CD14-positive monocyte (primary cell): ENCODE results near the gene WDFY3. TPM values are rescaled to one million over a fixed set of nuclear protein-coding genes. Genes with fewer than 3 reads are reported as not detected.
A peak's percentile ranks its signal among the peaks of the same experiment; 100 is the strongest.

Experiments
- DNase-seq, 3 donors: peaks; one replicate each; pipeline ENCODE4 v3.0.0-alpha.2; 2011 to 2022
- H2AFZ ChIP-seq: 2 replicates; pipeline ENCODE4 v1.6.0; 2012; ENCODE audit warnings: mild to moderate bottlenecking, low read depth, low read length, inconsistent platforms; ENCODE audit not compliant: insufficient read depth, poor library complexity, severe bottlenecking
- H3K27ac ChIP-seq, 2 donors: 1 replicate in 1 of 2; 2 replicates in 1 of 2; pipeline ENCODE4 v1.5.1; 2012 to 2013; ENCODE audit warnings: low read length in 2 of 2, control low read depth in 1 of 2, inconsistent platforms in 1 of 2, low read depth in 1 of 2, mild to moderate bottlenecking in 1 of 2
- H3K27me3 ChIP-seq, 2 donors: one replicate each; pipeline versions ENCODE4 v1.6.0 to v1.6.1; 2011 to 2013; ENCODE audit warnings: low read length in 2 of 2; ENCODE audit not compliant: control insufficient read depth in 2 of 2, insufficient read depth in 2 of 2
- H3K36me3 ChIP-seq, 2 donors: replicated peaks in 1 of 2; 1 replicate in 1 of 2; 2 replicates in 1 of 2; pipeline versions ENCODE4 v1.5.1 to v1.6.1; 2012 to 2013; ENCODE audit warnings: low read length in 2 of 2, control low read depth in 1 of 2, inconsistent platforms in 1 of 2, mild to moderate bottlenecking in 1 of 2; ENCODE audit not compliant: insufficient read depth in 2 of 2, control insufficient read depth in 1 of 2
- H3K4me1 ChIP-seq, 2 donors: 1 replicate in 1 of 2; 2 replicates in 1 of 2; pipeline versions ENCODE4 v1.5.1 to v1.6.1; 2012 to 2013; ENCODE audit warnings: low read length in 2 of 2, control low read depth in 1 of 2, inconsistent platforms in 1 of 2, mild to moderate bottlenecking in 1 of 2, moderate library complexity in 1 of 2; ENCODE audit not compliant: insufficient read depth in 2 of 2, control insufficient read depth in 1 of 2
- H3K4me2 ChIP-seq: replicated peaks from 2 replicates; pipeline ENCODE3; 2012; ENCODE audit warnings: low read length, moderate library complexity, mild to moderate bottlenecking; ENCODE audit not compliant: poor library complexity, severe bottlenecking; ENCODE audit errors: extremely low read depth
- H3K4me3 ChIP-seq, 3 experiments: fragments of 200-600 bp in 1 of 3; sonication (generic) in 1 of 3; replicated peaks in 1 of 3; 1 replicate in 2 of 3; 2 replicates in 1 of 3; pipeline ENCODE4 v1.5.1; 2011 to 2013; ENCODE audit warnings: low read length in 3 of 3, mild to moderate bottlenecking in 3 of 3, control low read depth in 2 of 3, low read depth in 2 of 3, inconsistent platforms in 1 of 3, moderate library complexity in 1 of 3
- H3K79me2 ChIP-seq: 2 replicates; pipeline ENCODE4 v1.6.0; 2012; ENCODE audit warnings: mild to moderate bottlenecking, control low read depth, inconsistent platforms, low read length, moderate library complexity; ENCODE audit not compliant: insufficient read depth
- H3K9ac ChIP-seq: 2 replicates; pipeline ENCODE4 v1.6.0; 2017; ENCODE audit warnings: low read length, mild to moderate bottlenecking; ENCODE audit not compliant: insufficient read depth, poor library complexity, severe bottlenecking
- H3K9me3 ChIP-seq, 2 donors: replicated peaks in 1 of 2; 1 replicate in 1 of 2; 2 replicates in 1 of 2; pipeline versions ENCODE4 v1.5.1 to v1.6.1; 2012 to 2013; ENCODE audit warnings: low read length in 2 of 2, control low read depth in 1 of 2; ENCODE audit not compliant: control insufficient read depth in 1 of 2, insufficient read depth in 1 of 2
- H4K20me1 ChIP-seq: 2 replicates; pipeline ENCODE4 v1.6.0; 2012; ENCODE audit warnings: mild to moderate bottlenecking, low read length, control low read depth, moderate library complexity; ENCODE audit not compliant: insufficient read depth
- H3K27ac Mint-ChIP-seq, 7 donors: one replicate each; pipeline ENCODE4 v1.8.0; 2020; ENCODE audit warnings: mild to moderate bottlenecking in 7 of 7, mixed read lengths in 7 of 7, moderate library complexity in 6 of 7, inconsistent platforms in 2 of 7
- H3K27me3 Mint-ChIP-seq, 3 donors: one replicate each; pipeline ENCODE4 v1.8.0; 2021 to 2022; ENCODE audit warnings: low read depth in 3 of 3, mild to moderate bottlenecking in 3 of 3, mixed read lengths in 3 of 3, moderate library complexity in 3 of 3, inconsistent platforms in 1 of 3
- H3K36me3 Mint-ChIP-seq, 2 donors: one replicate each; pipeline ENCODE4 v1.8.0; 2020; ENCODE audit warnings: mixed read lengths in 2 of 2, inconsistent platforms in 1 of 2, mild to moderate bottlenecking in 1 of 2
- H3K4me1 Mint-ChIP-seq: one replicate; pipeline ENCODE4 v1.8.0; 2020; ENCODE audit warnings: mild to moderate bottlenecking, mixed read lengths
- H3K4me3 Mint-ChIP-seq, 2 donors: one replicate each; pipeline ENCODE4 v1.8.0; 2020; ENCODE audit warnings: mild to moderate bottlenecking in 2 of 2, mixed read lengths in 2 of 2, moderate library complexity in 1 of 2
- H3K9me3 Mint-ChIP-seq, 7 donors: one replicate each; pipeline ENCODE4 v1.8.0; 2020 to 2022; ENCODE audit warnings: mixed read lengths in 7 of 7, mild to moderate bottlenecking in 6 of 7, moderate library complexity in 6 of 7, inconsistent platforms in 2 of 7
- CTCF ChIP-seq: fragments of 200-600 bp; IDR thresholded peaks from one replicate; pipeline ENCODE4 v1.8.0; 2022; ENCODE audit warnings: antibody characterized with exemption, mild to moderate bottlenecking
- WGBS: methylation state at CpG from one replicate; pipeline ENCODE4 v1.1.5; 2013; ENCODE audit warnings: missing lambda C conversion rate; ENCODE audit not compliant: insufficient coverage; 5-methylcytosine and 5-hydroxymethylcytosine counted together
- intact Hi-C, 2 donors: fragments of 100-400 bp; cut with micrococcal nuclease; formaldehyde crosslinking; loops; one replicate each; pipeline versions ENCODE4 v1.15.0 to v1.15.1; 2023
- polyA plus RNA-seq, 3 donors: library from polyadenylated mRNA; depleted of rRNA in 1 of 3; unstranded in 2 of 3; stranded (reverse) in 1 of 3; fragments of 300-500 nt in 2 of 3; fragments of >200 nt in 1 of 3; fragmentation: Illumina TruSeq in 2 of 3; gene quantifications; 1 replicate in 2 of 3; 2 replicates in 1 of 3; pipeline ENCODE4 v1.2.3, GENCODE V29; 2012 to 2021

WDFY3 gene
- polyA plus RNA-seq, 3 donors = 5.6 to 35.5 (median 5.9) TPM

GRCh38 chr4:84677093-84677492 lies 289.4 kb downstream of the WDFY3 start:
- H2AFZ ChIP-seq = no peak overlapping the region
- no peaks in the 10 kb centered on the region for H3K27me3 Mint-ChIP-seq

GRCh38 chr4:84673475-84674240 lies 292.8 kb downstream of the WDFY3 start:
- H3K9me3 Mint-ChIP-seq = no peaks in the 10 kb centered on the region
- Histone ChIP-seq H3K27me3 (no peaks in the 10 kb centered on the region), H3K27ac (no peak overlapping the region), H4K20me1 (no peaks in the 10 kb centered on the region), H3K9ac (no peak overlapping the region), H3K9me3 (no peaks in the 10 kb centered on the region), H3K4me1 (no peaks in the 10 kb centered on the region), H3K79me2 (no peaks in the 10 kb centered on the region), H3K4me3 (no peak overlapping the region), H3K36me3 (peaks cover 86 to 95% of the 10 kb centered on the region in 2 donors), H3K4me2 (no peak overlapping the region), H2AFZ (no peak overlapping the region)
- peak overlapping the region in 1 of 7 donors; percentile 23 for H3K27ac Mint-ChIP-seq
- no CpG with 5 or more reads among the region's 1 CpG for WGBS
- H3K4me1 Mint-ChIP-seq = no peaks in the 10 kb centered on the region
- intact Hi-C loops = no loop called here
- TF ChIP-seq CTCF = no peak
- no peaks in the 10 kb centered on the region for H3K27me3 Mint-ChIP-seq
- no peak for DNase-seq
- H3K36me3 Mint-ChIP-seq = peaks cover 82 to 94% of the 10 kb centered on the region in 2 donors
- H3K4me3 Mint-ChIP-seq = no peak overlapping the region

More at GRCh38 chr4:84677093-84677492, 289.4 kb downstream of the WDFY3 start:
- Histone ChIP-seq H3K79me2 (no peaks in the 10 kb centered on the region), H3K4me2 (no peak overlapping the region), H3K36me3 (peaks cover 83 to 96% of the 10 kb centered on the region in 2 donors), H3K4me3 (no peak overlapping the region), H3K27ac (no peak overlapping the region), H4K20me1 (peaks cover 14% of the 10 kb centered on the region), H3K4me1 (peaks cover 9 to 10% of the 10 kb centered on the region in 2 donors), H3K9ac (no peak overlapping the region), H3K9me3 (no peaks in the 10 kb centered on the region), H3K27me3 (no peaks in the 10 kb centered on the region)
- Mint-ChIP-seq H3K27ac (no peak overlapping the region), H3K4me3 (no peak overlapping the region), H3K36me3 (peaks cover 78 to 92% of the 10 kb centered on the region in 2 donors), H3K4me1 (peaks cover 13% of the 10 kb centered on the region), H3K9me3 (no peaks in the 10 kb centered on the region)
- DNase-seq = no peak
- WGBS = 99% methylated on average over 8 of the region's 9 CpGs
- intact Hi-C loops = no loop called here
- TF ChIP-seq CTCF = no peak
